HG03575 (cell line): Measurements from ENCODE around the gene ATP5F1D.

Experiments used
- ATAC-seq: cut with Tn5 transposase; IDR thresholded peaks from one replicate; pipeline ENCODE4 v1.9.1; 2021; ENCODE audit not compliant: unreplicated experiment, insufficient number of reproducible peaks, low FRiP score; ENCODE audit errors: extremely low read depth

The ATP5F1D gene

DNA sequence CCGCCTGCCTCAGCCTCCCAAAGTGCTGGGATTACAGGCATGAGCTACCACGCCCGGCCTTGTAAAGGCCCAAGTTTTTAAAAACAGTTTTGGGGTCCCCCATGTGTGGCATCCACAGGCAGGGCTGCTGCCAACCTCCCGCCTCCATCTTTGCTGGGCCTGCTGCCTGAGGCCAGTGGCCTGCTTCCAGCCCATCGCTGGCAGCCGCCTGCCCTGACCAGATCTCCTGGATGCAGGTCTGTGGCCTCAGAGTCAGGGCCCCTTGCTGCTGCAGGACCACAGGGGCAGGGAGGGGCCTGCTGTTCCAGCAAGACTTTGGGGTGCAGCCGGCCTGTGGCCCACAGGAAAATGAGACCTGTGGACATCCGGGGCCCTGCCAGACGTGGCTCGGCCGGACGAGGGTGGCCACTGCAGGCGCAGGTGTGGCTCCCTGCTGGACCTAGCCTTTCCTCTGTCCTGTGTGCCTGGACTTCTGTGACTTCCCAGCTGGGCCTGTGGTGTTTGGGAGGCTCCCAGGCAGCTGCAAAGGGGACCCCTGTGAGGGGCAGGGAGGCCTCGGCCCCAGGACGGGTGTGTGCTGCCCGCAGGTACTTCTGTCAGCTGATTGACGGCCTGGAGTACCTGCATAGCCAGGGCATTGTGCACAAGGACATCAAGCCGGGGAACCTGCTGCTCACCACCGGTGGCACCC is 21.6 kb upstream of the ATP5F1D start:
- no peak for ATAC-seq

DNA sequence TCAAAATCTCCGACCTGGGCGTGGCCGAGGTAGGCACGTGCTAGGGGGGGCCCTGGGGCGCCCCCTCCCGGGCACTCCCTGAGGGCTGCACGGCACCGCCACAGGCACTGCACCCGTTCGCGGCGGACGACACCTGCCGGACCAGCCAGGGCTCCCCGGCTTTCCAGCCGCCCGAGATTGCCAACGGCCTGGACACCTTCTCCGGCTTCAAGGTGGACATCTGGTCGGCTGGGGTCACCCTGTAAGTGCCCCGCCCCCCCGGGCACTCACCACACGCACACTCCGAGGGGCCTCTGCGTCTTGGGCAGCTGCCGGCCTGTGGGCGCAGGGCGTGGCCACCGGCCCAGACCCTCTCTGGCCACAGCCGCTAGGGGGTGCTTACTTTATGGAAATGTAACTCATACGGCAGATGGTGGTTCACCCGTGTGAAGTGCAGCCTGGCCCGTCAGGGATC is 21.0 kb upstream of the ATP5F1D start:
- no peak for ATAC-seq

DNA sequence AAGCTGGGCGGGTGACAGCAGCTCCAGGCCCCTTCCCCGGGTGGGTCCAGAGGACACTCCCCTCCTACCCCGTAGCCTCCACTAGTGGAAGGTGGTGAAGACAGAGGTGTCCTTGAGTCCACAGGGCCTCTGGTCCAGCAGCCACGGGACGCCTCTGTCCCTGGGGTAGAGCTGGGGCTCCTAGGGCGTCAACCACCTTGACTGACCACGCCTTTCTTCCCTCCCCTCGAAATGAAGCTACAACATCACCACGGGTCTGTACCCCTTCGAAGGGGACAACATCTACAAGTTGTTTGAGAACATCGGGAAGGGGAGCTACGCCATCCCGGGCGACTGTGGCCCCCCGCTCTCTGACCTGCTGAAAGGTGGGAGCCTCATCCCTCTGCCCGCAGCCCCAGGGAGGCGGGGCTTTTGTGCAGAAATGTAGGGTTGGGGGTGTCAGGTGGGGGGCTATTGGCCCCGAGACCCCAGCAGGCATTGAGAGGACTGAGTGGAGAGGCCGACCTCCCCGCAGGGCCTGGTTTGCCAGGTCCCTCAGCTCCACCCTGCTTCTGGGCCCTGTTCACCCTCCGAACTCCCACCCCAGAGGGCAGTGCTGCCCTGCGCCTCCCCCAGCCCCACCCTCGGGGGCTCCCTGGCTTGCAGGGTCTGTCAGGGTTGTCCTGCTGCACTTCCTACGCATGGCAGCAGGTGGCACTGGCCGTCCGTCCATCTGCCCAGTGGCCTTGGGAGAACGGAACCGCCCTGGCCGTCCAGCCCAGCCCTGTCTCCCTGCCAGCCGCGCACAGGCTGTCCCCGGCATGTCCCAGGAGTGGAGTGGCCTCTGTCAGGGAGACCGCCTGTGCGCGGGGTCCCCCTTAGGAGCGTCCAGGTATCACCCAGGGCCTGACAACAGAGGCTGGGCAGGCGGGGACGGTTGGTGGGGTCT is 20.3 kb upstream of the ATP5F1D start:
- ATAC-seq = no peak

DNA sequence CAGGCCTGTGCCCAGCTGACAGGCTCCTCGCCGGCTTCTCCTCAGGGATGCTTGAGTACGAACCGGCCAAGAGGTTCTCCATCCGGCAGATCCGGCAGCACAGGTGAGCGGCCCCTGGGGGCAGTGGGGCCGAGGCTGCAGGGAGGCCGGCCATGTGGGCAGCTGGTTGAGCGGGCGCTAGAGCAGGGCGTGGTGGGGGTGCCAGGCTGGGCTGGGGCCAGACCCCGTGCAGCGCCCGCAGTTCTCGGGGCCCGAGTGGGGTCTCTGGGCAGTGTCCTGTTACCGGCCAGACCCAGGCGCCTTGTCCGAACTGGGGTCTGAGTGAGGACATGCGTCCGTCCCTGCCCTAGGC is 19.7 kb upstream of the ATP5F1D start:
- ATAC-seq = no peak

DNA sequence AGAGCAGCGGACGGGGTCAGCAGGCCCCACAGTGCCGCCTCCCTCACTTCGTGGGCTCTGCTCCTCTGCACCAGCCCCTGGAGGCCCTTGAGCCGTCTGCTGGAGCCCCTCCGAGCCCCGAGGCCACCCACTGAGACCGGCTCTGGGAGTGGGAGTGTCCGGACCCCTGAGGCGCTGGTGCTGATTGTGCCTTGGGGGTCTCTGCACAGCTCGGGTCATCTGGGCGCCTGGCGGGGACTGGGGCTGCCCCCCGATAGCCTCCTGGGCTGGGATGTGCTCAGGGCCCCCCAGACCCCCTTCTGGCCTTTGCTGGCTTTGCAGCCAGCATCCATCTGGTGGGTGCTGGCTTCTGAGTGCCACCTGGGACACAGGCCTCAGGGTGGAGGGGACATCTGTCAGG is 19.2 kb upstream of the ATP5F1D start:
- ATAC-seq = no peak

DNA sequence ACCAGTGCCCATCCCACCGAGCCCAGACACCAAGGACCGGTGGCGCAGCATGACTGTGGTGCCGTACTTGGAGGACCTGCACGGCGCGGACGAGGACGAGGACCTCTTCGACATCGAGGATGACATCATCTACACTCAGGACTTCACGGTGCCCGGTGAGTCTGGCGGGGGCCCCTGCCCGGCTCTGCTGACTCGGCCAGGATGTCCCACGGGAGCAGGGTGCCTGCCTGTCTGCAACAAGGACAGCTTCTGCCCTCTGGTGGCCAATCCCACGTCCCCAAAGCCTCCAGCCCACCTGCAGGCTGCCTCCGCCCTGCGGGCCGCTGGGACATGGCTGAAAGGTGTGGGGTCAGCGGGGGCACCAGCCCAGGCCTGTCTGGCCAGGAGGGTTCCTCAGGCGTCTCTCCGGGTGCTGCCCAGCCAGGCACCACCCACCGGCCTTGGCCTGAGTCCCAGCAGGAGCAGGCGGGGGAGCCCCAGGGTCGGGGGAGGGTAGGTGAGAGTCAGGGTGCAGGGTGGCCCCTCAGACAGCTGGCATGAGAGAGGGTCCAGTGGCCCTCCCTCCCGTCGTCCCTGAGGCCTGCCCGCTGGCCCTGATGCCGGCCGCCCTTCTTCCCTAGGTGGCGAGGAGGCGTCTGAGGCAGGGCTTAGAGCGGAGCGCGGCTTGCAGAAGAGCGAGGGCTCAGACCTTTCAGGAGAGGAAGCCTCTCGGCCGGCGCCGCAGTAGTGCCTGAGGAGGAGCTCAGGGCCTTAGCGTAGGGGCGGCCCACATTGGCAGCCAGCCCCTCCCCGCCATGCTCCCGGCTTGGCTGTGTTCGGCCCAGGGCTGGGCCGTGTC is 18.3 kb upstream of the ATP5F1D start:
- ATAC-seq = no peak

DNA sequence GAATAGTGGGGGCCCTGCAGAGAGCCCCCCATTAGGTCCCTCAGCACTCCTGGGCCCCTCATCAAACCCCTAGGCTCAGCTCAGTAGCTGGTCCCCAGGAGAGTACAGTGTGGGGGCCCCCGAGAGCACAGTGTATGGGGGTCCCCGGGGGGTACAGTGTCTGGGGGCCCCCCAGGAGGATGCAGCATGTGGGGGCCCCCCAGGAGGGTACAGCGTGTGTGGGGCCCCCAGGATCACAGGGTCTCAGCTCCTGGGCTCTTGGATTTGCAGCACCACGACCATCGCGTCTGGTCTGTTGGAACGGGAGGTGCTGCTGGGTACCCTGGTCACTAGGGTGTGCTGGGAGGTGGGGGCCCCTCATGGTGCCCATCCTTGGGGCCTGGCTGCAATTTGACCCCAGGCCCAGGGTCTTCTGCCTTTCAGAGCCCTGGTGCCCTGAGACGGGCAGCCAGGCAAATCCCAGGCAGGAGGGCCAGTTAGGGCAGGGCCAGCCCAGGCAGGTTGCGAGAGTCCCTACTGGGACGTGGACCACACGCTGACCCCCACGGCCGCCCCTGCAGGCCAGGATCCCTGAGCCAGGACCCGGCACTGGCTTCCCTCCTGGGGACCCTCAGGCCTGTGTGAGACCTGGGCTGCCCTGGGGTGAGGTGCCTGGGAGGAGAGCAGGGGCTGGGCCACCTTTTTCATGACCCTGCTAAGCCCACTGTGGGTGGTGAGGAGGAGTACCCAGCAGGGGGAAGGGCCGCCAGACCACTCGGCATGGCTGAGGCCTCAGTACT is 17.3 kb upstream of the ATP5F1D start:
- no peak for ATAC-seq

DNA sequence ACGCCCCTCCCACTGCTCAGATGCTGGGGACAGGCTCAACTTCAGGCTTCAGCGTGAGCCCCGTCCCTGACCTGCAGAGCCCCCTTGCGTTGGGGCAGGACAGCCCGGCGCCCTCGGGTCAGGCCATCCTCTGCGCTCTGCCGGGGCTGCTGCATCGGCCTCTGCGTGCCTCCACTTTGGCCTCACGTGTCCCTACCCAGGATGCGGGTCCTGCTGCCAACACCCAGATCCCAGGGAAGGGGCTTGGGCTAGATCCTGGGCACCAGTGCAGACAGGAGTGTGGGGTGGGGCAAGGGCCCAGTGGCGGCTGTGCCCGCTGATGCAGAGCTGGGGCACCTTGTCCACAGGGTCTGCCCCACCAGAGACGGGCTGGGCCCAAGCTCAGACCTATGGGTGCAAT is 16.7 kb upstream of the ATP5F1D start:
- ATAC-seq = no peak

DNA sequence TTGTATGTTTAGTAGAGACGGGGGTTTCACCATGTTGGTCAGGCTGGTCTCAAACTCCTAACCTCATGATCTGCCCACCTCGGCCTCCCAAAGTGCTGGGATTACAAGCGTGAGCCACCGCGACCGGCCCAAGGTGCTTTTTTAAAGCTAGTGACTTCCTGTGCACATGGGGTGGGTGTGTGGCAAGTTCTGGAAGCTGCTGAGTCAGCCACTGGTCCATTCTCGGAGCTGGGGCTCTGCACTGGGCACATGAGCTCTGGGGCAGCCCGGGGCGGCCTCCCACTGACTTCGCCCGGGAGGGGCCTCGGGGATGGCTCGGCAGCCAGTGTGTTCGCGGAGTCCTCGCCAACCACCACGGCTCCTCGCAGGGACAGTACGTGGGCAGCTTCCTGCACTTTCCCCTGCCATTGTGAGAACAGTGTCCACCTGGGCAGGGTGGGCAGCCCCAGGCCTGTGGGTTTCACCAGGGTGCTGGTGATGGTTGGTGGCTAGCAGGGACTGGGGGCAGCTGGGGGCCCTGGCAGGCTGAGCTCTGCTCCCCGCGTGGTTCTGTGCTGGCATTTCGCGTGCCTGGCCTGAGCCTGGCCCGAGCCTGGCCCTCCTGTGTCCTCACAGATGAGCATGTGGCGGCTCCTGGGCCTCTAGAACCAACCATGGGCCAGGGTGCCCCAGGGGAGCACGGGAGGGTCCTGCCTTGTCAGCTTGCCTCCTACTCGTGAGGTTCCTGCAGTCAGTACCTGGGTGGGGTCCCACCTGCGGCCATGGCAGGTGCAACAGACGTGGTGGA is 15.9 kb upstream of the ATP5F1D start:
- ATAC-seq = no peak

DNA sequence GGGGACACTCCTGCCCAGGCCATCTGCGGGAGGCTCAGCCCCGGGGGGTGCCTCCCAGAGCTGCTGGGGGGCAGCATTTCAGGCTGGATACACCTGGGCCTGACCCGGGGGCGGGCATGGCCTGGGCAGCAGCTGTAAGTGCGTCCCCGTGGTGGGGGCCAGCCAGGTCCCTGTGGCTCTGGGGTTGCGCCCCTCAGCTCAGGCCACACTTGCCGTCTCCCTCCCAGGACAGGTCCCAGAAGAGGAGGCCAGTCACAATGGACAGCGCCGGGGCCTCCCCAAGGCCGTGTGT is 15.4 kb upstream of the ATP5F1D start:
- no peak for ATAC-seq

DNA sequence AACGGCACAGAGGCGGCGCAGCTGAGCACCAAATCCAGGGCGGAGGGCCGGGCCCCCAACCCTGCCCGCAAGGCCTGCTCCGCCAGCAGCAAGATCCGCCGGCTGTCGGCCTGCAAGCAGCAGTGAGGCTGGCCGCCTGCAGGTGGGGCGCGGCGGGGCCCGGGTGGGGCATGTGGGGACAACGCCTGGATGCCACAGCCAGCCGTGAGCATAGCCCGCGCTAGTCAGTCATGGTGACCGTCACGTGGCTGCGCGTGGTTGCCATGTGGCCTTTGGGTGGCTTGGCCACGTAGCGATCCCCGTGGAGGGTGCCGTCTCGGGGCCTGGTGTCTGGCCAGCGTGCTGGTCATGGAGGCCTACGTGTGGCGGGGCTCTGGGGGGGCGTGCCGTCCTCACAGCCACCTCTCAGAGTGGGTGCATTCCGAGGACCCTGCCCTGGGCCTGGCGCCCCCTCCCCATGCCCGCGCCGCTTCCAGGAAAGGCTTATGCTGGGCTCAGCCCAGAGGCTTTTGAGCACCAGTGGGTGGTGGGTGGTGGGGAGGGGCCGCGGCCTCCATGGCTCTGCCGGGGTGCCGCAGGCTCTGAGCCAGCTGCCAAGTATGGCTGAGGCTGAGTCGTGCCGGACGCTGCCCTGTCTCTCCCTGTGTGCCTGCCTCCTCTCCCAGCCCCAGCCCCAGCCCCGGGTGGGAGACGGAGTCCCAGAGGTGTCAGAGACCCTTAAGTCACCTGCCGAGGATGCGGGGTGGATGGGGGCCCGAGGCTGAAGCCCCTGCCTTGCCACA is 14.8 kb upstream of the ATP5F1D start:
- no peak for ATAC-seq

DNA sequence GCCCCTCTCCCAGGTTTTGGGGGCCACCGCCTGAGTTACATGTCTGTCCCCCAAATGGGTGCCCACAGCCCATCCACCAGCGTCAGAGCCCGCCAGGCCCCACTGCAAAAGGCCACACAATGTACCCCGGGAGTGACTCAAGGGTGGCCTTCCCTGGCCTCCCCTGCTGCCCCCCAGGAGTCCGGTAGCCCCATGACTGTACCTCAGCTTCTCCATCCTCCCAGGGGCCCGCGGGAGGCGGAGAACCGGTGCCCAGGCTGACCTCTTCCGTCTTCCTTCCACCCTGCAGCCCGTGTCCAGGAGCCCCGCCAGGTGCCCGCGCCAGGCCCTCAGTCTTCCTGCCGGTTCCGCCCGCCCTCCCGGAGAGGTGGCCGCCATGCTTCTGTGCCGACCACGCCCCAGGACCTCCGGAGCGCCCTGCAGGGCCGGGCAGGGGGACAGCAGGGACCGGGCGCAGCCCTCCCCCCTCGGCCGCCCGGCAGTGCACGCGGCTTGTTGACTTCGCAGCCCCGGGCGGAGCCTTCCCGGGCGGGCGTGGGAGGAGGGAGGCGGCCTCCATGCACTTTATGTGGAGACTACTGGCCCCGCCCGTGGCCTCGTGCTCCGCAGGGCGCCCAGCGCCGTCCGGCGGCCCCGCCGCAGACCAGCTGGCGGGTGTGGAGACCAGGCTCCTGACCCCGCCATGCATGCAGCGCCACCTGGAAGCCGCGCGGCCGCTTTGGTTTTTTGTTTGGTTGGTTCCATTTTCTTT is 14.1 kb upstream of the ATP5F1D start:
- ATAC-seq = no peak

DNA sequence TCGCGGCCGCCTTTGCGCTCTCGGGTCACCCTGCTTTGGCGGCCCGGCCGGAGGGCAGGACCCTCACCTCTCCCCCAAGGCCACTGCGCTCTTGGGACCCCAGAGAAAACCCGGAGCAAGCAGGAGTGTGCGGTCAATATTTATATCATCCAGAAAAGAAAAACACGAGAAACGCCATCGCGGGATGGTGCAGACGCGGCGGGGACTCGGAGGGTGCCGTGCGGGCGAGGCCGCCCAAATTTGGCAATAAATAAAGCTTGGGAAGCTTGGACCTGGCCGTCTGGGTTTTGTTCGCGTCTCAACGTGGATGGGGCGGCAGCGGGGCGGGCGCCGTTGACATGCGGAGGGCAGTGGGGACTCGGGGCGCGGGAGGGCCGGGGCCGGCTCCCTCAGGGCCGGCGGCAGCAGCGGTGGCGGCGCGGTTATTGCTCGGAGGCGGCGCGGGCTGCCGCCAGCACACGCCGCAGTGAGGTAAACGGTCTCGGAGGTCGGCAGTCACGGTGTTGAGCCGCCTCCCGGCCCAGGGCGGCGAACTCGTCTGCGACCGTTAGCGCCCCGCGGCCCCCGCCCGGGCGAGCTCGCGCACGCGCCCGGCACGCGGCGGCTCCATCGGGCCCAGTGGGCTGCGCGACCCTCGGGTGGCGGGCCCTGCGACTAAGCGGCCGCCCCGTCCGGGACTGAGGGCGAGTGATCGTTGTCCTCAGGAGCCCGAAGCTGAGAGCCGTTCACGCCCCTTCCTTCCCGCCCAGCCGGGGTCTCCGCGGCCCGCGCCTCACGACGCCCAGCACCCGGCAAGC is 13.2 kb upstream of the ATP5F1D start:
- no peak for ATAC-seq

DNA sequence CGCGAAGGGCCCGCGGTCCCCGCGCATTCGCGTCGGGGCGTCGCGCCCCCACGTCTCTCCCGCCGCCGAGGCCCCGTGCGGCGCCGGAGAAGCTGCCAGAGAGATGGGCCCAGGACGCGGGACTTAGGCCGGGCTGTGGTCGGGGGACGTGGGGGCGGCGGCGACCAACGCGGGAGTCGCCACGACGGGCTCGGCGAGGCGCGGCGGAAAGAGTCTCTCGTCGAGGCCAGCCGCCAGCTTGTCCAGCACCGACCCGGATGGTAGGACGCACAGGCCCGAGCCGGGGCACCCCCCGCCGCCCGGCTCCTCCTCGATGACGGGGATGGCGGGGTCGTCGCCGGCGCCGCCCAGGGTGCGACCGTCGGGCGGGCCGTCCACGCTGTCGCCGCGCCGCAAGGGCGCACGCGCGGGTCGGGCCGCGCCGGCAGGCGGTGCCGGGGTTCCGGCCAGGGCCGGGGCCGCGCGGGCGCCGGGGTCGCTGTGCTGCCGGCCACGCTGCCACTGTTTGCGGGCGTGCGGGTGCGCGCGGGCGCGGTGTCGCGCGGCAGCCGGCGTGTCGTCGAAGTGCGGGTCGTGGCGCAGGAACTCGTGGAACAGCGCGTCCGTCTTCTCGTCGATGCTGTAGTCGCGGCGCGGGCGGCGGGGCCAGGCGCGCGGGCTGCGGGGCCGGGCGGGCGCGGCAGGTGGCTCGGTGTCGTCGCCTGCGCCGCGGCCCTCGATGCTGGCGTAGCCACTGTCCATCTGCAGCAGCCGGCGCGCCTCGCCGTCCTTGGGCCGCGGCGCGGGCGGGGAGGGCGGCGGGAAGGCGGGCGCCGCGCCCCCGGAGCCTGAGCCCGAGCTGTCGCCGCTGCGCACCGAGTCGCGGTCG is 12.3 kb upstream of the ATP5F1D start:
- no peak for ATAC-seq
